IMR-90 (cell line): Measurements from ENCODE around the gene IGSF3.

Source experiments
- BHLHE40 ChIP-seq: fragments of 150-350 bp; IDR thresholded peaks from 2 replicates; pipeline ENCODE4 v1.6.1; 2016; ENCODE audit warnings: mild to moderate bottlenecking, low read depth, low read length
- CEBPB ChIP-seq: IDR thresholded peaks from 2 replicates; pipeline ENCODE4 v1.6.1; 2012; ENCODE audit warnings: low read depth, low read length, improper control_type of control experiment
- CTCF ChIP-seq: conservative IDR thresholded peaks from 2 replicates; pipeline ENCODE4 v1.5.1; 2012; ENCODE audit warnings: mild to moderate bottlenecking, low read depth, low read length, improper control_type of control experiment
- ELK1 ChIP-seq: fragments of 150-350 bp; IDR thresholded peaks from 2 replicates; pipeline ENCODE4 v1.6.1; 2016; ENCODE audit warnings: low read depth, mild to moderate bottlenecking, low read length, moderate library complexity, borderline replicate concordance
- FOS ChIP-seq: fragments of 150-350 bp; IDR thresholded peaks from 2 replicates; pipeline ENCODE4 v1.6.1; 2016; ENCODE audit warnings: low read depth, low read length
- MAFK ChIP-seq: IDR thresholded peaks from 2 replicates; pipeline ENCODE4 v1.6.1; 2012; ENCODE audit warnings: low read depth, low read length, improper control_type of control experiment
- MXI1 ChIP-seq: IDR thresholded peaks from 2 replicates; pipeline ENCODE4 v1.6.1; 2012; ENCODE audit warnings: low read depth, mild to moderate bottlenecking, low read length, moderate library complexity, borderline replicate concordance
- NFE2L2 ChIP-seq: fragments of 150-350 bp; IDR thresholded peaks from 2 replicates; pipeline ENCODE4 v1.6.1; 2016; ENCODE audit warnings: low read depth, mild to moderate bottlenecking, low read length
- POLR2A ChIP-seq: IDR thresholded peaks from 2 replicates; pipeline ENCODE4 v1.6.1; 2012; ENCODE audit warnings: mild to moderate bottlenecking, low read depth, low read length
- RAD21 ChIP-seq: IDR thresholded peaks from 2 replicates; pipeline ENCODE4 v1.6.1; 2012; ENCODE audit warnings: low read length, improper control_type of control experiment
- RFX5 ChIP-seq: IDR thresholded peaks from 2 replicates; pipeline ENCODE4 v1.8.0; 2012; ENCODE audit warnings: low read depth, mild to moderate bottlenecking, low read length, moderate library complexity
- SMC3 ChIP-seq: fragments of 150-350 bp; IDR thresholded peaks from 2 replicates; pipeline ENCODE4 v1.6.1; 2016; ENCODE audit warnings: low read depth, mild to moderate bottlenecking, antibody characterized with exemption, low read length, moderate library complexity
- USF2 ChIP-seq: fragments of 150-350 bp; IDR thresholded peaks from 2 replicates; pipeline ENCODE4 v1.6.1; 2017; ENCODE audit warnings: mild to moderate bottlenecking, antibody characterized with exemption, low read length, low read depth

- TF ChIP-seq CTCF (no peak), POLR2A (no peak), RAD21 (no peak), FOS (no peak), MXI1 (no peak), NFE2L2 (no peak), RFX5 (no peak), BHLHE40 (no peak), CEBPB (no peak), SMC3 (no peak), ELK1 (no peak), MAFK (no peak), USF2 (no peak)
These were observed 15.2 kb upstream of the IGSF3 start for GRCh38 chr1:116682641-116683221.
